HG02759 (cell line): ENCODE measurements around the gene PIK3R6.
"Not testable (repeated sequence)": the region's sequence is repeated elsewhere in the genome, so short reads cannot be mapped to it uniquely, and the experiment has no call there.

Experiments
- ATAC-seq: cut with Tn5 transposase; IDR thresholded peaks from one replicate; pipeline ENCODE4 v1.9.1; 2021; ENCODE audit warnings: mild to moderate bottlenecking, moderate library complexity; ENCODE audit not compliant: unreplicated experiment

PIK3R6 gene

DNA sequence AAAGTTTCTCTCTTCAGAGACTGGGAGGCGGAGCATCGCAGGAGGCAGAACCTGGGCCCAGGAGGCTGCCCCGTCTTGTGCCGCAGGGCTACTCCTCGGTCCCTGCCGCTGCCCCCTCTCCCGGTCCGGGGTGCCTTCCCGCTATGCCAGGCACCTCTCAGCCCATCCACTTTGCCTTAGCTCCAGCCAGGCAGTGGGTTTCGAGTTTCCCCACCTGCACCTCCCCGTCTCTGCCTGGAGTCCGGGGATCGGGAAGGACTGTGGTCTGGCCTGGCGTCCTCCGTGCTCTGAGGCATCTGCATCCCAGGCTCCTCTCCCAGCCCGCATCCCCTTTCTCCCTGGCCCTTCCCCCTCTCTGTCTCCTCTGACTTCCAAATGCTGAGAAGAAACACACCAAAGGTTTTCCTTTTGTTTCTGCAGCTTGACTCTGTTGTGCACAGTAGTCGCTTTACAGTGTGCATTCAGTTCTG lies 26.8 kb upstream of the PIK3R6 start:
- ATAC-seq: no peak

DNA sequence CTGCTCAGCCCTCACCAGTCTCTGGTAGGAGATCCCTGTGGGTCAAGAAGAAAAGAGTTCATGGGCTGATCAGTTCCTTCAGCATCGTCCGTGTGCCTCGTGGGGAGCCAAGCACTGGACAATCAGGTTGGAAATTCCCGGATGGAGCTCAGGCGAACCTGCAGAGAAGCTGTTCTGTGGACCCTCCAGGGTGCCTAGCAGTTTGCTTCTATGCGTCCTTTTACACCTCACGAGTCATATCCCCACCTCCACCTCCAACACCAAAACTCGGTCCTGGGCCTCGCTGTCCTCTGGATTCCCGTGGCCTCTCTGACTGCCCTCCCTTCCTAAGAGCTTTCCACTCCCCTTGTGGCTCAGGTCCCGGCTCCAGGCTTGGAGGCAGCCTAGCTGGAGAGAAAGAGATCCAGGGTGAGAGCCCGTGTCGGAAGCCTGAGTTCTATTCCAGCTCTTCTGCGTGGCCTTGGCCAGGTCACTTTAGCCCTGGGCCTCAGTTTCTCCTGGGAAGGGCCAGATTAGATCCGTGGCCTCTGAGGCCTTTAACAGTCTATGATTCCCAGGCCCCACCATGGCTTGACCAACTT lies 26.2 kb upstream of the PIK3R6 start:
- ATAC-seq: no peak

DNA sequence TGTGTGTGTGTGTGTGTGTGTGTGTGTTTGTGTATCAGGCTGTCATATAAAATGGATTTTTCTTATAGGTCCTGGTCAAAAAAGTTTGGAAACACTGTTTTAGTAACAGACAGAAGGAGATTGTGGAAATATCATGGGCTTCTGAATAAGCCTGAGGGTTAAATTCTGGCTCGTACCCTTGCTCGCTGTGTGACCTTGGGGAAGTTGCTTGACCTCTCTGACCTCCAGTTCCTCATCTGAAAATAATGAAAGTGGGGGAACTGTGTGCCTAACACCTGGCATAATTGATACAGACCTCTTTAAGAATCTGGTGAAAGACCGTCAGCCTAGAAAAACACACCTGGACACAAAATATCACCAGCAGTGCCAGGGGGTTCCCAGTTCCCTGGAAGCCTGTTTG lies 25.6 kb upstream of the PIK3R6 start:
- ATAC-seq: no peak

DNA sequence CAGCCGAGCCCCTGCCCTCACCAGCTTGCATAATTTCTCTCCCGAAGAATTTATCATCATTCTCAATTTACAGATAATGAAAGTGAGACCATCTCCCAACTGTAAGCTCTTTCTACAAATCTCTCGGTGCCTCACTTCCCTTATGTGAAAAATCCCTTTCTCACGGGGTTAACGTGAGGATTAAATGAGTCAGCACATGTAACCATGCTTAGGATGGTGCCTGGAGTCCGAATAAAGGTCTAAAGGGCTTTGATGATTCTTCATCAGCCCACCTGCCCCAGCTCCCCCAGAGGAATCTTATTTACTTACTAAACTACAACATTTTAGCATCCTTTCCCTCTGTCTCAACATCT lies 24.8 kb upstream of the PIK3R6 start:
- no peak for ATAC-seq

GRCh38 chr17:8890671-8891070 lies 23.2 kb upstream of the PIK3R6 start:
- ATAC-seq: no peak

DNA sequence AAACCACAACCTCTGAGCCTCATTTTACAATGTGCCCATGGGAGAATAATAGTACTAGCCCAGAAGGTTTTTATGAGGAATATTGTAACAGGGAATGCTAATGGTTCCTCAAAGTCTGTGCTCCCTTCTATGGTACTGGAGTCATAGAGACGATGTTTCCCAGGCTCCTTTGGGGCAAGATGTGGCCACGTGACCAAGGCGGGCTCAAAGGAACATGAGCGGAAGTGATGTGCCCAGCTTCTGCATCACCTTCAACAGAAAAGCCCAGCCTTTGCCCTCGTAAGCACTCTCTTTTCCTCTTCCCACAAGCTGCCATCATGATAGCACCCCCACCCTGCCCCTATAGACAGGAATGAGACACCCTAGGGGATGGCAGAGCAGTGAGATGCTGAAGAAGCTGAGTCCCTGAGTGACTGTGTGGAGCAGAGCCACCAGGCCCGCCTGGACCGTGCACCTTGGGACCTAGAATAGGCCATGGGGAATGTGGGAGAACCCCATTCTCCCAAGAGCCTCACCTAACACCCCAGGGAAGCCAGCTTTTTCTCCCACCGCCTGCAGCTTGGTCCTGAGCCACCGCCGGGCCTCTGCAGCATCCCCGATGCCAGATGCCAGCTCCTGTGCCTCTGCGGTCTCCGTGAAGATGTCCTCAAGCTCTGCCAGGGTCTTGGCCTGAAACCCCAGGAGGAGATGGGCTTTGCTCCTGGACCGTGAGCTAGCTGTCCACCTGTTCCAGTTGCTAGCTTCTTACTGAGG lies 22.2 kb upstream of the PIK3R6 start:
- ATAC-seq: no peak

DNA sequence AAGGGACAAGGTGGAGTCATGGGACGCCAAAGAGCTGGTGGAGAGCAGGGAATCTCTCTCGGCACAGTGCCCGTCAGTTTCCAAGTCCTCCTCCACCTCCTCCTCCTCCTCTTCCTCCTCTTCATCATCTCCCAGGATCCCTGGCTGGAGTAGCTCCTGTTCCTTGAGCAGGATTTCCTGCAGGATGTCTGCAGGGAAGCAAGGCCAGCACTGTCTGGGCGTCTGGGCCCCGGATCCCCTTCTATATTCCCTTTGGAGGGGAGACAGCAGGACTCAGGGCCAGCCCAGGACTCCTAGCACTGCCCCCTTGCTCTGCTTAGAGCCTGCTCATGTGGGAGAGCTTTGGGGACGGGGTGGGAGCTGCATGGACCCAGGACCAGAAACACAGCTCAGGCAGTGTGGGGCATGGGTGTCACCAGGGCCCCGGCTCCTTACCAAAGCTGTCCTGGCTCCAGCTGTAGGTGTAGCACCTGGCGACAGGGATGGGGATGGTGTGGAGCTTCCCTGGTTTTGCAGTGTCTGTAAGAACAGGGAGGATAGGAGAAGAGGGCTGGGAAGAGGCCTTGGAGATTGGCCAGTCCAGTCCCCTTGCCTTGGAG lies 21.3 kb upstream of the PIK3R6 start:
- no peak for ATAC-seq

- ATAC-seq: no peak
Observed at GRCh38 chr17:8887834-8888703, 20.6 kb upstream of the PIK3R6 start.

DNA sequence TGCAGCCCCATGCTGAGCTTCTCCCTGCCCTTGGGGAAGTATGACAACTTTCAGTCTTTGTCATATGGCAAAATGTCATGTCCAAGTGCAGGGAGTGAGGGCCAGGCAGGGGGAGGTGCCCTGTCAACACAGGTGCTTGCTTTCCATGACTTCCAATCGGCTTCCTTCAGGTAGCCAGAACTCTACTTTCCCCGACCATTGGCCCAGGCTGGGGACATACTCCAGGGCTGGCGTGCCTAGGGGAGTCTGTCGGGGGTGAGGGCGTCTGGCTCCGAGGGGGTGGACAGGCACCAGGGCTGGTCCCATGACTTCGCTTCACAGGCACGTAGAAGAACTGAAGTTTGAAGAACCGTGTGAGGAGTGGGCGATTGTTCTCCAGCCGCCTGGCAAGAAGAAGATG lies 19.8 kb upstream of the PIK3R6 start:
- no peak for ATAC-seq

GRCh38 chr17:8885967-8886684 lies 18.7 kb upstream of the PIK3R6 start:
- no peak for ATAC-seq

DNA sequence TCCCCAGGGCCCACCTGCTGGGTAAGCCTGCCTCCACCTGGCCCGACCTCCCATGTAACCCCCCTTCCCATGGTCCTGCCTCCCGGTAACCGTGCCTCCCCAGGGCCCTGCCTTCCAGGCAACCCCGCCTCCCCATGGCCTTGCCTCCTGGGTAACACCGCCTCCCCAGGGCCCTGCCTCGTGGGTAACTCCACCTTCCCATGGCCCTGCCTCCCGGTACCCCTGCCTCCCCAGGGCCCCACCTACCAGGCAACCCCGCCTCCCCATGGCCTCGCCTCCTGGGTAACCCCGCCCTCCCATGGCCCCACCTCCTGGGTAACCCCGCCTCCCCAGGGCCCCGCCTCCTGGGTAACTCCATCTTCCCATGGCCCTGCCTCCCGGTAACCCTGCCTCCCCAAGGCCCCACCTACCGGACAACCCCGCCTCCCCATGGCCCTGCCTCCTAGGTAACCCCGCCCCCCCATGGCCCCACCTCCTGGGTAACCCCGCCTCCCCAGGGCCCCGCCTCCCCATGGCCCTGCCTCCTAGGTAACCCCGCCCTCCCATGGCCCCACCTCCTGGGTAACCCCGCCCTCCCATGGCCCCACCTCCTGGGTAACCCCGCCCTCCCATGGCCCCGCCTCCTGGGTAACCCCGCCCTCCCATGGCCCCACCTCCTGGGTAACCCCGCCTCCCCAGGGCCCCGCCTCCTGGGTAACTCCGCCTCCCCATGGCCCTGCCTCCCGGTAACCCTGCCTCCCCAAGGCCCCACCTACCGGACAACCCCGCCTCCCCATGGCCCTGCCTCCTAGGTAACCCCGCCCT lies 17.9 kb upstream of the PIK3R6 start:
- ATAC-seq: not testable (repeated sequence)

DNA sequence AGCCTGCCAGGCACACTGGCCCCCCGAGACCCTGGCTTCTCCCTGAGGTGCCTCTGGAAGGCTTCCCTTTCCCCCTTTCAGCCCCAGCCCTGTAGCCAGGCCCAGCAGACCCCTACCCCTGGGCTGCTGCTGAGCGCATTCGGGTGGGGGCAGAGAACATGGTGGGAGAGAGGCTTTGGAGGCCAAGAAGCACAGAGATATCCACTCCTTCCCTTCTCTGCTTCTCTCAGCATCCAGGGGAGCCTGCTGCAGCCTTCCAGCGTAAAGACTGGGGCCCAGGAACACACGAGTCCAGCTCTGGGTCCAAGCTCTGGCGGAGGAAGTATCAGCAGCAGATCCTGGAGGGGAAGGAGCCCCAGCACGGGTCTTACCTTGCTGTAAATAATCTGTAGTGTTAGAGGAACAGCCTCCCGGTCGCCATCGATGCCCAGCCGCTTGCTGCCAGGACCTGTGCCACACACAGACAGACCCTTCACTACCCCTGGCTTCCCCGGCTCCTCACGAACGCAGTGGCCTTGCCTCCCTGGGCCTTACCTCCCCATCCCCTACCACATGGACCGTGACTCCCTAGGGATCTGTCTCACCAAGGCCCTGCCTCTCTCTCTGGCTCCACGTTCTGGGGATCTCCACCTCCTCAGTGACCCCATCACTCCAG lies 17.0 kb upstream of the PIK3R6 start:
- no peak for ATAC-seq

- no peak for ATAC-seq
Observed at GRCh38 chr17:8883353-8883752, 15.9 kb upstream of the PIK3R6 start.

DNA sequence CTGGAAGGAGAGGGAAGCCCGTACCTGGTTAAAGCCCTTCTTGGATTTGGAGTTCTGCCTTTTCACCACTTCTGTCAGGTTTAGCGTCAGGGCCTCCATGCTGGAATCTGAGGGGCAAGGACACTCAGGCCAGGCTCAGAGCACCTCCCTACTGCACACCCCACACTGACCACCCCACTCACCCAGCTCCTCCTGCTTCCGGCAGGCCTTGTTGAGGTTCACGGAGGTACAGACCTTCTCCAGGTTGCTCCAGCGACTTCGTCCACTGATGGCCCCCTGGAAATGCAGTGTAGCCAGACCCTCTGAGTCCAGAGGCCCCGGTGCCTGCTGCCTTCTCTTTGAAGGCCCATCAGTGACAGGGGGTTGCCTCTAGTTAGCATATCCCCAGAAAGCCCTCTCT lies 14.1 kb upstream of the PIK3R6 start:
- ATAC-seq: no peak

DNA sequence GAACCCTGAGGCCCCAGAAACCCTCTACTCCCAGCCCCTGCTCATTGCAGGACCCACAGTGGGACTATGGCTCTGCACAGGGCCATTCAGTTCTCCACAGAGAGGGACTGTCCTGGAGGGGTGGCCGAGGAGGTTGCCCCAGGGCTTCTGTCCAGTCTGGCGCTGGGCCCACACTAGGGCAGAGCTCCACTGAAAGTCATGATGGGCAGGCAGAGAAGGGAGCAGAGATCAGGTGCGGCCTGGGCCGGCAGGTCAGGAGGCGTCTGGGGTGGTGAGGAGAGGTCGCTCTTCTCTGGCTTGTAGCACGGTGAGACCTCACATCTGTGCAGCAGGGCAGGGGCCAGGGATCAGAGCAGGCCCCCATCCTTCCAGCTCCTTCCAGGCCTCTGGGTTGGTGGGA lies 13.0 kb upstream of the PIK3R6 start:
- no peak for ATAC-seq

DNA sequence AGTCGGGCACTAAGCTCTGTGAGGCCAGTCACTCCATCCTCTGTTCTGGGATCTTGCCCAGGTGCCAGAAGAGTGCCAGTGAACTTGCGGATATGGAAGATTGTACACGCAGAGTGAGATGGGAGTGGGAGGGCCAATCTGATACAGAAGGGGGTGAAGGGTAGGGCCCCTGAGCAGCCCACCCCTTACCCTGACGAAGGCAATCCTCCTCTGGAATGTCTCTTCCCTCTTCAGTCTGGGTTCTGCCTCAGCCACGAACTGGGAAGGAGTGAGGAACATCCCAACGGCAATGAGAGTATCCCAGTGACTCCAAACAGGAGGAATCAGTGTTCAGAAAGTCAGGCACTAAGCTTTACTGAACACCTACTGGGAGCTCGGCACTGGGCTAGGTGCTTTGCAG lies 11.9 kb upstream of the PIK3R6 start:
- ATAC-seq: no peak

DNA sequence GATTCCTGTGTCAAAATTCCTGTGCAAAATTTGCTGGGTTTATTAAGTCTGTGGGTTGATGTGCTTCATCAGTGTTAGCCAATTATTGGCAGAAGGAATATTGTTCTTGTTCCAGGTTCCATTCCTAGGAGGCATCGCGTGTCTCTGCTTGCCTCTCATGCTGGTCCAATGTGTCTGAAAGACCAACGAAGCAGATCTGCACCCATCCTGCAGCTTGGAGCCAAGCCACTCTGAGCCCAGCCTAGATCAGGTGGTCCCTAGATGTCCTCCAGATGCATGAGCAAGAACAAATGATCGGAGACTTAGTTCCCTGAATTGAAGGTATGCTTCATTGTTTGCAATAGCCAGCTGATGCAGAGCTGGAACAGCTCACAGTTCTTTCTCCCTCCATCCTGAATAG lies 10.5 kb upstream of the PIK3R6 start:
- ATAC-seq: no peak

GRCh38 chr17:8875957-8876356 lies 8.5 kb upstream of the PIK3R6 start:
- no peak for ATAC-seq

DNA sequence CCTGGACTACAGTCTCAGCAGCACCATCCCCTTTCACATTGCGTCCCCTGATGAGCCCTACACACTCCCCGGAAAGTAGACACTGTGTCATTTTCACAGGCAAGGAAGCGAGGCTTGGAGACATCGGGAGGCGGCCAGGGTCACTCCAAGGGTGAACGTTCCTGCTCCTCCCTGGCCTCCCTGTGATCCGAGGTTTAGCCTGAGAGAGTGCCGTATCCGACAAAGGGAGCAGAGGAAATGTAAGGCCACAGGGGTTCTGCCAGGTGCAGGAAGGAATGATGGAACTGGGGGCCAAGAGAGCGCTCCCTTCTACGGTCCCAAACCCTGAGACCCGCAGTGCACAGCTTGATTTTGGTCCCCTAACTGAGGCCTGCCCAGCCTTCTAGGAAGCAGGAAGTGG lies 8.0 kb upstream of the PIK3R6 start:
- no peak for ATAC-seq
